Stimulated activated CD8-positive, alpha-beta memory T cell treated with anti-CD3 and anti-CD28 coated beads, Interleukin-12 subunit alpha, Interleukin-12 subunit beta, amount 100 ng/mL, for 24 hours (primary cell): ENCODE data around the gene MAP3K14.

Experiments
- DNase-seq: peaks from one replicate; pipeline ENCODE4 v3.0.0-alpha.2; 2020; ENCODE audit errors: extremely low read depth

The MAP3K14 gene

DNA sequence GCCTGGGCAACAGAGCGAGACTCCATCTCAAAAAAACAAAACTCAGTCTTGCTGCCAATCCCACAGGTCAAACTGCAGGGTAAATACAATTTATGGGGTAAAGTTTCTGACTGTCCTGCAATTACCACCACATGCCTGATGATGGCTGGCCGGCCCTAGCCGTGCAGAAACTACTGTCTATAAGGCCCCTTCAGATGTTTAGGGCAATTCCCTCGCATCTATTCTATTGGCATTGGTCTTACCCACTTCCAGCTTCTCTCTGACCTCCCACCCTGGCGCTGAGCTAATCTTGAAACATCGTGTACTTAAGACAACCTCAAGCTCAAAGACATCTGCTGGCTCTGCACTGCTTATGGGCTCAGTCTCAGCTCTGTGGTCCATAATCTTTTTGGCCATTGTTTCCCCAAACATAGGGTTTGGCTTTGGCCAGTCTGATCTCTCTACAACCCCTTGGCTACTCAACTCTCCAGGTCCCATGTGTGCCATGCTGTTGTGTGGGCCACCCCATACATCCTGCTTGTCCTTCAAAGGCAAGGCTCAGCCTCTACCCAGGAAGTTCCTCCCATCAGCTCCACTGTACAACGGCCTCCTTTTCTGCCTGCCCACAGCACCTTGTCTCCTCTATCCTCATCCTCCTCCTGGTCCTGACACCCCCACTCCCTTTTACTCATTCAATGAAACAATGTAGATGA, 16.6 kb downstream of the MAP3K14 start:
- DNase-seq: no peak

DNA sequence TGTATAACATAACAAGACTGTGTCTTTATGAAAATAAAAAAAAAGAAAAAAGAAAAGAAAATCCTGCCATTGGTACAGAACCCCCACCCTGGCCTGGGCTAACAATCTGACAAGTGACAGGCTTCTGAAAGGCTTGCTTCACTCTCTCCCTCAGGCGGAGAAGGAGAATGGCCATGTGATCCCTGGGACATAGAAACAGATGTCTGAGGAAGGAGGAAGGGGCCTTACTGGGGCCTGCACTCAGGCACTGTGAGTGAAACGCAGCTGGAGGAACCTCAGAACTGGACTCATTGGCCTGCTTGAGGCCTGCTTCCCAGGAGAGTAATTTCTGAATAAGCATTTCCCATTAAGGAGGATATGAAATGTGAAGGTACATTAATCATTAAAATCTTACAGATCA, 17.5 kb downstream of the MAP3K14 start:
- DNase-seq: no peak

DNA sequence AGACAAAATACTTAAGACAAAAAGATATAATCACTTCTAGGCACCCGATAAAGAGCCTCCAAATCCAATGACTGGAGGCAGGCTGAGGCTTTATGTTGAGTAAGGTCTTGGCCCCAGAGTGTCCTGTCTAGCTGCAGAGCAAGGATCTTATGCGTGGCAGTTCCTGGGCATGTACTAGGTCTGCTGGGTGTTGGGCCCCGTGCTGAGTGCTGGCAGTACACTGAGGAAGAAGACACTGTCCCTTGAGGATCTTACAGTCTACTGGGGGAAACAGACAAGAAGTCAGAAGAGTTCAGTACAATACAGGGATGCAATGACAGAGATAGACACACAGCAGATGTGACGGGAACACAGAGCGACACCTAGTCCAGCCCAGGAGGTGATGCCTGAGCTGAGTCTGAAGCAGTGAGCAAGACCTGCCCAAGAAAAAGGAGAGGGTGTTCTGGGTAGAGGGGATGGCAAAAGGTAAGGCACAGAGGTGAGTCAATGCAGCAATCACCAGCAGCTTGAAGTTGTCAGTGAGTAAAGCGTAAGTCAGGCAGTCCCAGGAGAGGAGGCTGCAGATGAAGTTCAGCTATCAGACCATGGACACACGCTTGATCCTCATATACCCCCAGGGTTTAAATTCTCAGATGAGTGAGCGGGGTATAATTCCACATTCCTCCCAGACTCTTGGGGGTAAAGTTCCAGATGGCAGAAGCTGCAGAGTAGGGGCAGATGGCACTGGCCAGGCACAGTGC, 18.1 kb downstream of the MAP3K14 start:
- no peak for DNase-seq

DNA sequence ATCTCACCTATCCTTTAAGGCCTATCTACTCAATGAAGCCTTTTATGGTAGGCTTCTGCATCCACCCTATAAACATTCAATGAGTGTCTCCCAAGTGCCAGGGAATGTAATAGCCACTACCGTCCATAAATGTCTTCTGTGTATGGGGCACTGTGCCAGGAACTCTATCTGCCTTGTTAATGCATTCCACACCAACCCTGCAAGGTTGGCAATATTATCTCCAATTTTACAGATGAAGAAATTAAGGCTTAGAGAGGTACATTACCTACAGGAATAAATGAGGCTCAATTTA, 20.0 kb downstream of the MAP3K14 start:
- DNase-seq: no peak

DNA sequence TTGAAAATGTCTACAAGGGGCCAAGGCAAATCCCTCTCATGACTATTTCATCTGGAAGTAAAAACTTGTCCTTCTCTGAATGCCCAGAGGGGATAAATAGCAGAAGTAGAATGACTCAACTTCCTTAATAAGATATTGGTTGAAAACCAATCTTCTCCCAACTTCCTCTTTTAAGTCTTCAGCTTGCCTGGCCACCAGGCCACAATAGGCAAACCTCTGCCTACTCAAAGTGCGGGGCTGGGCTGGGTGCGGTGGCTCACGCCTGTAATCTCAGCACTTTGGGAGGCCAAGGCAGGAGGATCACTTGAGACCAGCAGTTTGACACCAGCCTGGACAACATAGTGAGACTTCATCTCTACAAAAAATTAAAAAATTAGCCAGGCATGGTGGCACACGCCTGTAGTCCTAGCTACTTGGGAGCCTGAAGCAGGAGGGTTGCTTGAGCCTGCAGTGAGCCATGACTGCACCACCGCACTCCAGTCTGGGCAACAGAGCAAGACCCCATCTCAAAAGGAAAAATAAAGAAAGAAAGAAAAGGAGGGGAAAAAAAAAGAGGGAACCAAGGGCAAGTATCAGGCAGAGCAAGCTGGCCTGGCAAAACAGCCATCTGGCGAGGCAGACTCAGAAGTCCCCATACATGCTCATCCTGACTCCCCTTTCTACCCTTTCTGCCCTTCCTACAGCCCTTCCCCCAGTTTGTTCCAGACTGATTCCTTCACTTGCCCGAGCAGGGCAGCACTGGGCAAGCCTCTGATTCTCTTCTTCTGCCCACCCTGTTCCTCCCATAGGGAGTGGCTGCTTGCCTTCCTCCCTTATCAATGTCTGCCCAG, 20.6 kb downstream of the MAP3K14 start:
- no peak for DNase-seq

DNA sequence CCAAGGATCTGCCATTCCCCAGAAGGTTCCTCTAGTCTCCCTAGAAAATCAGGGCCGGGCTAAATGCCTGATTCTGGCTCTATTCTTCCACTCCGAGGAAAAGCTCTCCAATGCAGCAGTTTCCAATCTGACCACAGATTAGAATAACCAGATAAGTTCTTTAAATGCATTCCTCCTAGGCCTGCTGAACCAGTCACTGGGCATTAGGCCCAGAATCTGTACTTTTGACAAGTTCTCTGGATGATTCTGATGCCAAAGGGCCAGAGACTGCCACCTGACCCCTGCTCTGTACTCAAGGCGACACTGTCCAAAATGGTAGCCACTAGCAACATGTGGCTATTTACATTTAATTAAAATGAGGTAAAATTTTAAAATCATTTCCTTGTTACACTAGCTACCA, 22.3 kb downstream of the MAP3K14 start:
- DNase-seq: no peak

DNA sequence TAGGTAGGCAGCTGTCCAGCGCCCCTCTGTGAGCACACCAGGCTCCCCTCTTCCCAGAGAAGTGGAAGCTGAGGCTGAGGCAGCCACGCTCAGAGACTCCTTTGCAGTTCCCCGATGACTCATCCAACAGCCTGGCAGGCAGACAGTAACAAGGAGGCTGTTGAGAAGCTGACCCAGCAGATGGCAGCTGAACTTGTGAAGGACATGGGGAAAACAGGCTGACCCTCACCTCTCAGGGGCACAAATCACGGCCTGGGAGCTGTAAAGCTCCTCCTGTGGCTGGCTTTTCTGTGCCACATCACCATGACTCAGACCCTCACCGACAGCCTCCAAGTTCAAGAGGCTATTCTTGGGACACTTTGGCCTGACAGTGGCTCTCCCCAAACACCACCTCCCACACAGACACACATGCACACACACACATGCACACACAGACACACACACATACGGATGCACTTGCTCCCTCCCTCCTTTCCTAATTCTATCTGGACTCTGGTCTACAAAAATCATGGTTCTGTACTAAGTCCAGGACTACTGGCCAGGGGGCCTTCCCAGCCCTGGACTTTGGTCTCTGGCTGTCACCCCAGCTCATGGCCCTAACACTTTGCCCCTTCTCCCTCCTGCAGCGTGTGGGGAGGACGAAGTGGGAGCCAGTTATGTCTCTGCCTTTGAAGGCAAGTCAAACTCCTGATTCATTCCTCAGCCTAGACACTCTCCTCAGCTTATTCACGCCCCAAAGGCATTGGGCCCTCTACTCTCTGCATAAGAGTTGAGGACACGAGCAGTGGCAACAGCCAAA, 23.2 kb downstream of the MAP3K14 start:
- no peak for DNase-seq

- DNase-seq: no peak
Observed at GRCh38 chr17:45292696-45293412, 24.0 kb downstream of the MAP3K14 start.

DNA sequence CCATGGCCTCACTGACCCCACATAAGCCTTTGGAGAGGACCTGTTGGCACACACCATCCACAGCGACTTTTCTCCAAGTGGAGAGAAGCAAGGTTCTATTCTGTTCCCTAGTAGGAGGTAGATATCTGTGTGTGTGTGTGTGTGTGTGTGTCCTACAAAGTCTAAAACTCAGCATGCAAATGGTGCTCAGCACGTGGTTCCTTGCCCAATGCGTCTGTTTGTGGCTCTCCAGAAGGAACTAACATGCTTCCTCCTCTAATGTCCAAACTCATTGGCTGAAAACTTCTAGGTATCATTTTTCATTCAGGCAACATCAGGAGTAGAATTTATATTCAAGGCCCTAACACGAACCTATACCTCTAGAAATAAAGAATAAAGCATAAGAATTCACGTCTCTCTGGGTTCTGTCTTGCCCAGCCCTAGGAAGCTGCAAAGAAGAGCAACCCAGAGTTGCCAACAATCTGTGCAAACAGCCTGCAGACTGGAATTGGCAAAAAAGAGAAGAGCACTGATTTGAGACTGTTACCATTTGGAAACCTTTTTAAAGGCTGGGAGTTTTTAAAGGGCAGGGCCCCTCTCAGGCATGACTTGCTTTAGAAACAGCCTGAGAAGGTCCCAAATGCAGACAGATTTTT, 25.5 kb downstream of the MAP3K14 start:
- no peak for DNase-seq

- no peak for DNase-seq
Observed at GRCh38 chr17:45290269-45290765, 26.5 kb downstream of the MAP3K14 start.

GRCh38 chr17:45289301-45290268, 27.2 kb downstream of the MAP3K14 start:
- DNase-seq: no peak

- DNase-seq: no peak
Observed at GRCh38 chr17:45288825-45289224, 28.0 kb downstream of the MAP3K14 start.

DNA sequence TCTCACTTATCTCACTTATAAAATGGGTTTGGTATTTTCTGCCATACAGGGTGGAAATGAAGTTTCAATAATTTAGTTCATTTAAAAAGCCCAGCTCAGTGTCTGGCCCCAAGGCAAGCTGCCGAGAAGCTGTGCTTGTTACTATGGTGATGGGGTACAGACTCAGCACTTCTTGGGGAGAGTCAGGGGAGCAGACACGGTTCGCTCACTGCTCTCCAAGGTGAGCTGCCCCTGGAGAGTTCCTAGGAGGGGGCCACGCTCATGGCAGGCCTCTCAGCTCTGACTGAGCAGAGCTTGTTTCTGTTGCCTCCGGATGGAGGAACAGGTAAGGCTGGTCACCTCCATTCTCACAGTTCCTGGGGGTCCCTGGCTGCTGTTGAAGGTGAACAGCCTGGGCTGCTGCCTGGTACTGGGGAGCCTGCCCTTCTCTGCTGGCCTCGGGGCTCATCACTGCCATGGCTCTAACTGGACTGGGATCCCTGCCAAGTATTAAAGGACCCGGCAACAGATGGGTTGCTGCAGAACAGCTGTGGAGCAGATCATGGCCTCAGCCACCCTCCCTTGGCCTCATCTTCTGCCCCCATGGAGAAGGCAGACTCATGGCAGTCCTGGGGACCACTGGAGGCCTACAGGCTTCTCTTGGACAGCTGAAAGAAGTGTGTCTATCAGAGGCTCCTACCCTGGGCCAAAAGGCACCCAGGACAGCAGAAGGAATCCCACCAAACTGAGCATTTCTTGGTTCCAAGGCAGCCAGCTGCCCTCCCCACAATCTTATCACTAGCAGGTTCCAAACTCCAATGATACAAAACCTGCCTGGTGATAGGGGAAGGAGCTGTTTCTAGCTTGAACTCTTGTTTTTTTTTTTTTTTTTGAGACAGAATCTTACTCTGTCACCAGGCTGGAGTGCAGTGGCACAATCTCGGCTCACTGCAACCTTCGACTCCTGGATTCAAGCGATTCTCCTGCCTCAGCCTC, 29.0 kb downstream of the MAP3K14 start:
- no peak for DNase-seq

DNA sequence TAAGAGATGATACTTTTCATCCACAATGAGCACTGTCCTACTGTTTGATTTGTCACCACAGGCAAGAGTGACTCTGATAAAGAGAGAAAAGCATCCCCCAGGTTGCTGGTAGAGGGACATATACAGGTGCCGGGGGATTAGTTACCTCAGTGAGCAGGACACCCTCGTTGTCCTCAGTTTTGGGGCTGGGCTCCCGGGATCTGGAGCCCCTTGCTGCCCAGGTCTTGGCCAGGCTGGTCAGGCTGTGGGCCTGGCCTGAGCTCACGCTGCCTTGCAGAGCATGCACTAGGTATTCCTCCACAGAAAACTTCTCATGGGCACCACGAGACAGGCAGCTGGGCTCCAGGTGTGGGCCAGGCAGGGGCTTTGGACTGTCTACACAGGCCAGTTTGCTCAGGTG, 30.5 kb downstream of the MAP3K14 start:
- no peak for DNase-seq

- no peak for DNase-seq
Observed at GRCh38 chr17:45284176-45285140, 32.4 kb downstream of the MAP3K14 start.

- DNase-seq: no peak
Observed at GRCh38 chr17:45283711-45284110, 33.1 kb downstream of the MAP3K14 start.
